Prostate gland (tissue), 2 donors: Measurements from ENCODE around the gene SIRT4.

ENCODE experiments used
- CTCF ChIP-seq, 4 experiments: fragments of 200-600 bp in 2 of 4; fragments of 450-650 bp in 2 of 4; sonication (generic) in 2 of 4; IDR thresholded peaks; 1 replicate in 3 of 4; 2 replicates in 1 of 4; pipeline ENCODE4 v1.5.1; 2016 to 2019; ENCODE audit warnings: antibody characterized with exemption in 4 of 4, mild to moderate bottlenecking in 2 of 4, moderate library complexity in 2 of 4
- POLR2AphosphoS5 ChIP-seq: sonication (generic); formaldehyde crosslinking; IDR thresholded peaks from one replicate; pipeline ENCODE4 v1.6.1; 2017; ENCODE audit warnings: antibody characterized with exemption

- TF ChIP-seq POLR2AphosphoS5 (peak; percentile 77), CTCF (IDR thresholded peaks at IDR 0.05) (peak in 1 of 4 experiments; percentile 10)
These were observed 9.2 kb upstream of the SIRT4 start, which contains the start of gene RNU4-1 for GRCh38 chr12:120292661-120293531.
